Measurements from ENCODE around the gene PABPC4L.

DNA sequence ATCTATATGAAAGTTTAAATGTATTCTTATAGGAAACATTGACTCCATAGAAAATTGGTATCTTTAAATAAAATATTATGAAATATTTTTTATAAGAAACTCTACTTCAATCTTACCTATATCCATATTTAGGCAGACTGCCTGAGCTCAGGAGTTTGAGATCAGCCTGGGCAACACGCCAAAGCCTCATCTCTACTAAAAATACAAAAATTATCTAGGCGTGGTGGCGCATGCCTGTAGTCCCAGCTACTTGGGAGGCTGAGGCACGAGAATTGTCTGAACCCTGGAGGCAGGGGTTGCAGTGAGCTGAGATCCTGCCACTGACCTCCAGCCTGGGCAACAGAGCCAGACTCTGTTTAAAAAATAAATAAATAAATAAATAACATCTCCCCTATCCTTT is 47.5 kb downstream of the PABPC4L start:
- TF ChIP-seq, protein P1, sequence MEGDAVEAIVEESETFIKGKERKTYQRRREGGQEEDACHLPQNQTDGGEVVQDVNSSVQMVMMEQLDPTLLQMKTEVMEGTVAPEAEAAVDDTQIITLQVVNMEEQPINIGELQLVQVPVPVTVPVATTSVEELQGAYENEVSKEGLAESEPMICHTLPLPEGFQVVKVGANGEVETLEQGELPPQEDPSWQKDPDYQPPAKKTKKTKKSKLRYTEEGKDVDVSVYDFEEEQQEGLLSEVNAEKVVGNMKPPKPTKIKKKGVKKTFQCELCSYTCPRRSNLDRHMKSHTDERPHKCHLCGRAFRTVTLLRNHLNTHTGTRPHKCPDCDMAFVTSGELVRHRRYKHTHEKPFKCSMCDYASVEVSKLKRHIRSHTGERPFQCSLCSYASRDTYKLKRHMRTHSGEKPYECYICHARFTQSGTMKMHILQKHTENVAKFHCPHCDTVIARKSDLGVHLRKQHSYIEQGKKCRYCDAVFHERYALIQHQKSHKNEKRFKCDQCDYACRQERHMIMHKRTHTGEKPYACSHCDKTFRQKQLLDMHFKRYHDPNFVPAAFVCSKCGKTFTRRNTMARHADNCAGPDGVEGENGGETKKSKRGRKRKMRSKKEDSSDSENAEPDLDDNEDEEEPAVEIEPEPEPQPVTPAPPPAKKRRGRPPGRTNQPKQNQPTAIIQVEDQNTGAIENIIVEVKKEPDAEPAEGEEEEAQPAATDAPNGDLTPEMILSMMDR (IDR thresholded peaks at IDR 0.05 in 4 of 5, conservative IDR thresholded peaks at IDR 0.05 in 1 of 5) = no peak
- no peak for TF ChIP-seq POLR2A (IDR thresholded peaks at IDR 0.05)

All from gastrocnemius medialis (tissue), 4 donors.